Activated naive CD8-positive, alpha-beta T cell treated with anti-CD3 and anti-CD28 coated beads, Interleukin-2, amount 50 U/mL, for 16 hours (primary cell): ENCODE measurements around the gene ITGA4.
A peak's percentile ranks its signal among the peaks of the same experiment; 100 is the strongest.

Experiments
- DNase-seq: peaks from one replicate; pipeline ENCODE4 v3.0.0-alpha.2; 2020; ENCODE audit warnings: low read depth, low spot score

Gene ITGA4

DNA sequence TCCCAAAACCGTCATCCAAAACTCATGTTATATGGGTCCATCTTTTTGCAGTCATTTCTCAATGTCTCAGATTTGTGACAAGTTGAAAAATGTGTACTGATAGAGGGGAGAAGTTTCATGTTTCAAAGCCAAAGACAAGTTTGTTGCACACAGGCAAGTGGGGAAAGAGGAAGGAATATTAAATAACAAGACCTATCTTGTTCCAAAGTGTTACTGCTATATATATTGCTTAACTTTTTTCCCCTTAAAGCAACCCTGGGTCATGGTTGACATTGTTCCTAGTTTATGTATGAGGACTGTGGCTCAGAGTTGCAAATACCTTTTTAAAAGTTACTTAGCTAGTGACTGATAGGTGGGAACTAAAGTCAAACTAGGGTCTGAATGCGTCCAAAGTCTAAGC lies 1.7 kb downstream of the ITGA4 start:
- no peak for DNase-seq

DNA sequence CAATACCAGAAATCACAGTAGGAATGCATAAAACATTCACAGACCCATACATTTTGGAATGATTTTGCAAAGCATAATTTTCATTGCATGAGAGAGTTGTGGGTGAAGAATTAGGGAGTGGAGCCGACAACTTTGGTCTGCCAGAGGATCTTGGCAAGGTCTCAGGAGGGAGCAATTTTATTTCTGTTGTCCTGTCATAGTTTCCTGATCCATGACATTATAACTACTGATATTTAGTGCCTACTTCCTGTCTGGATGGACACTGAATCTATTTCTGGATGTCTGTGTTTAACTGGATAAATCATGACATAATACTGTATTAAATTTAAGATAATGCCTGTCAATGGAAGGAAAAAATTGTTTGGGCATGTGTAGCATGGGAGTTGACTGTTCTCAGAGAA lies 2.4 kb downstream of the ITGA4 start:
- no peak for DNase-seq

DNA sequence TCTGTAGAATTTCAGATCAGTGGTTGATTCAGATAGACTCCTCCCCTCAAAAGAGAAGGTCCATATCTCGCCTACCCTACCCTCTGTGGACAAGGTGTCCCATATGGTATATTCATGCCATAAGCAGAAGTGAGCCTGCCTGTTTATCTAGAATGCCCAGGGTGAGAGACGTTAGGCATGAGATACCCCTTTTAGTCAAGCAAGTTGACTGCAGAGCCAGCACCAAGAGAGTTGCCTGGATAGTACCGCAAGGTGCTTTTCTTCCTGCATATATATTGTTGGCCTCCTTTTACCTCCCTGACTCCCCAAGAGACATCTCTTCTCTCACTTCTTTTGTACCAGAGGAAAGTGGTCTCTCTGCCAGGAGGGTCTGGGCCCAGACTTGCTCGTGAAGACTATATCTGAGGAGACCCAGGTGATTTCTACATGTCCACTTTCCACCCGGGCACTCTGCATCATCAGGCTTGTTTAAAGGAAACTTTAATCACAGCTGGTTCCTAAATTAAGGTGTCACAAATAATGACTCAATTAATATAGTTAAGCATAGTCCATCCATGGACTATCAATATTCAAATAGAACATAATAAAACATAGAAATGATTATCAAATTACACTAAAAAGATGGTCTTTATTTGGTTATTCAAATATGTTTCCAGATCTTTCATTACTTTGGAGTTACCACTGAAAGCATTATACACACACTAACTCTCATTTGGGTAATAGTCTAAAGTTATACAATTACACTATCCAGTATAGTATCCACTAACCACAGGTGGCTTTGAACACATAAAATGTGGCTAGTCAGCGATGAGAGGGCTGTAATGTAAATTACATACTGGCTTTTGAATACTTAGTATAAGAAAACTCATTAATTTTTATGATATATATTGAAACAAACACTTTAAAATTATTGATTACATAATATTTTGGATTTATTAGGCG lies 4.1 kb downstream of the ITGA4 start:
- no peak for DNase-seq

DNA sequence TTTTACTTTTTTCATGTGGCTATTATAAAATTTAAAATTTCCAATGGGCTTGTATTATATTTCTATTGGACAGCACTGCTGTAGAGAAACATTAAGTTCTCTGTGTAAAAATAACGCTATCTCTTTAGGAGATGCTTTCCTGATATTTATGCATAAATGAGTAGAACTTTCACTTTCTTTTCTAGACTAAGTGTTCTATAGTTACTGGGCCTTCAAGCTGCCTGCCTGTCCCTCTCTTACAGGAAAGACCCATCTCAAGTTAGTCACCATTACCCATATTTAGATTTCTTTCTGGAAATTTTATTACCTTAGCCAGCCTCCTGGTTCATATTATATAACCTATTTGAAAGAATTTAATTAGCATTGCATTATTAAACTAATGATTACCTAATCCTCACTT lies 4.8 kb downstream of the ITGA4 start:
- no peak for DNase-seq

DNA sequence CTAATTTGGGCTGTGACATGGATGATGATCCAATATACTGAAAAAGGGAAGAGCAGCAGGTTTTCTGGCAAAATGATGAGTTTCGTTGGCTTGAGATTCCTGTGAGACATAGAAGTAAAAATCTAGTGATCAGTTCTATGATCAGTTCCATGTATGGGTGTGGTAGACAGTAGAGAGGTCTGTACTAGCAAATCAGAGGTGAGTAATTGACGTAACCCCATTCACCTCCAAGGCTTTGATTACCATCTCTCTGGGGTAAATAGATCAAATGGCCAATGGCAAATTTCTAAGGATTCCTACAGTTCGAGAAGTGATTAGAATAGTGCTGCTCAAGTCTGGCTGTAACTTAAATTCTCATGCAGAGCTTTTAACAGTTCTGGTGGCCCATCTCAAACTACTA lies 6.4 kb downstream of the ITGA4 start:
- no peak for DNase-seq

DNA sequence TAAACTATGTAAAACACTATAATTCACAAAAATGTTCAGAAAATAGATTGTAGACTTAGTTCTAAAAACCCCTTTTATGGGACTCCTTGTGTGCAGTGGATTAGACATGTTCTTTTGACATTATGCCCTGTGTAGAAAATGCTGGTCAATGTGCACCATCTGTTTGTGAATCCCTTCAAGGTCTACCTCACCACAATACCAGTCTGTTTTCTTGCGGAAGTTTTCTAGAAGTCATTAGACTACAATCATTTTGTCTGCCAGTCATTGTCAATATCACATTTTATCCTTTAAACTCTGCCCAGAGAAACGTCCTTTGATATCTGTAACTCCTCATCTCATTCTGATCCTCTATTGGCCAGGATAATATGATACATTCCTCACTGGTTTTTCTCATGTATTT lies 7.8 kb downstream of the ITGA4 start:
- no peak for DNase-seq

DNA sequence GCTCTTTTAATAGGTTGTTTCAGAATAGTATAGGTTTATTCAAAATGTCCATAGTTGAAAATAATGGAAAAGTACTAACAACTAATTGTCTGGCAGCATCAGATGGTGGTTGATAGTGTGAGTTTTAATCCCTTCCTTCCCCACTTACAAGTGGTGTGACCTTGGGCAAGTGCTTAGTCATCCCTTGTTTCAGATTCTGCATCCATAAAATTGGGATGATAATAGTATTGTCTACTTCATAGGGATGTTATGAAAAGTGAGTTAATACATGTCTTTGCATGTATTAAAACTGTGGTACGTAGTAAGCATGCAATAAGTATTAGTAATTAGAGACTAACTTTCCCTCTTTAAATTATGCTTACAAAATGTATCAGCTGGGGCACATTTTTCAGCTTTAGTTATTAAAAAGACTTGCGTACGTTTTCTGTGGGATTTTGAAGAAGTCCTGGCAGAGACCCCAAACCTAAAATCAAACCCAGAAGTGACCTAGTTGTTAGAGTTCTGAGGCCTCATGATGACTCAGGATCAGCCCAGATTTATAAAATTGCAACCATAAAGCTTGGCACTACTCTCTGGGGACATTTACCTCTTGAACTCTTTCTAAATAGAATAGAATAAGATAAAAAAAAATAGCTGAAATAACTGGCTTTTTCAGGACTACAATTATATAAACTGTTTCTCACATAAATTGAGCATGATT lies 8.6 kb downstream of the ITGA4 start:
- DNase-seq = no peak

DNA sequence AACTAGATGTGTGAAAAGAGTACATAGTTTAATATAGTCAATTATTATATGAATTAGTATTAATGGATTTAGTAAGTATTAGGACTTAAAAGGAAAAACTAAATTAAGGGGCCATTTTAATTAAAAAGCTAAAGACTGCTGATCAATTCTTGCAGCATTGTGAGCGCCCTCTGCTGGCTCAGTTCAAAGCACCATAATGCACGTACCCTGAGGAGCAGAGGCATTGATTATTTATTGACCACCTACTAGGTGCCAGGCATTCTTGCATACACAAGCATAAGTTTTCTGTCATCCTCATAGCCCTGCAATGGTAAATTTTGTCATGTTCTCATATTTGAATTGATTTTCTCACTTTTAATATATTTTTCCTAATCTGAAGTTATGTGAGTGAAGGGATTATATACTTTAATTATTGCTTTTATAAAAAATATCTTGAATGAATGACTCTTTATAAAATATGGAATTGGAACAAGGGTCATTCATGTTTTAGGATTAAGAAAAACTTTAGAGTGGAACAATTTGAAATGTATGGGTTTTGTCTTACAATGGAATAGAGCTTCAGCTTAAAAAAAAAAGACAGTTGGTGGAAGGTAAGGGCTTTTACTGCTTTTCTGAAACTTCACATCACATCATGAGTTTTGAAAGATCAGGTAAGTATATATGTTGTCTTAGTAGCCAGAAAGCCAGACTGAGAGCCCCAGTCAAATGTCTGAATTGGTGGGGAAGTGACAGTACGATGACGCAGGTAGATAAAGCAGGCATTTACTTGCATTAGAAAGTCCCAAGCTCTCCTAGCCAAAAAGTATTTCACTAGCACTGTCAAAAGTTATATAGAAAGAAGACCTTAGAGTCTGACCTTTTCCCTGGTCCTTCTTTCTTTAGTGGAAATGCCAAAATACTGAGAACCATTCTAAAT lies 9.7 kb downstream of the ITGA4 start:
- DNase-seq = peak; percentile 42

DNA sequence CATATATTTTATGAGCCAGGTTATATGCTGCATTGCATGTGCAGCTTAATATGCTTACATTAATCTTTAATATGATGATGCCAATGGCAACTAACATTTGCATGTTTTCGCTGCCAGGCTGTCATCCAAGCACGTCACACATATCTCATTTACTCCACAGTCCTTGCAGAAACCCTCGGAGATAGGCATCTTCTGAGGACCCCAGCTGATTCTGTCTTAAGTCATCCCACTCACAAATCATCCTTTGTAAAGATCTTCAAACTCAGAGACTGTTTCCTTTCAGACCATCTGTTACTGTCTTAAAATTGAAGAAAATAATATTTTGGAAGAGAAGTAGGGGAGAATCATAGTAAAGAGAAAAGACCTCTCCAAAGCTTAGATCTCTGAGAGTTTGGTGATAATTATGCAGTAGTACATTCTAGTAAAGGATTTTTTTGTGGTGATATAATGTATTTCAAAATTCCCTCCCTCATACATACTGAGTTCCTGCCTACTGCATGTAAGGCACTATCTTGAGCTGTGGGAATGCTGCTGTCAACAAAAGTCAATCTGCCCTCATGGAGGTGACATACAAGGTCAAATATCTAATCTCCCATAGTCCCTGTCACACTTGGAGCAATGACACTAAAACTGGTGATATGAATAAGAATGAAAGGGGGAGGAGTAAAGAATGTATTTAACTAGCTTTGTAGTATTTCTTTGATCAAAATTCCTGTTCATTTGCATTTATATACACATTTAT lies 11.0 kb downstream of the ITGA4 start:
- DNase-seq = no peak

DNA sequence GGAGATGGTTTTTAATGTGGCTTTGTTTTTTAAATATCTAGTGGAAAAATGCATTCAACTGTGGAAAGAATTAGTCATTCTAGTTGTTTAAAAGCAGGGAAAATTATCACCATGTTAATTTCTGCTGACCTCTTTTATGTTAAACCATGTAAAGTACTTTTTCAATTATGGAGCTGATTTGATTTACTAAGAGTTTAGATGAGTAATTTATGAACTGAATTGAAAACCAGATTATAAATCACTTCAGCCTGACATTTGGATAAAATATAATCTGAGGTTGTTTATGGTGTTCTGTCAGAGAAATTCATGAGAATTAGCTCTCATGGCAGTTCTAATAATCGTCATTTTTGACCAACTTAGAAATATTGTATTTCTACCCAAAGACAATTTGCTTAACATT lies 11.6 kb downstream of the ITGA4 start:
- DNase-seq = no peak

DNA sequence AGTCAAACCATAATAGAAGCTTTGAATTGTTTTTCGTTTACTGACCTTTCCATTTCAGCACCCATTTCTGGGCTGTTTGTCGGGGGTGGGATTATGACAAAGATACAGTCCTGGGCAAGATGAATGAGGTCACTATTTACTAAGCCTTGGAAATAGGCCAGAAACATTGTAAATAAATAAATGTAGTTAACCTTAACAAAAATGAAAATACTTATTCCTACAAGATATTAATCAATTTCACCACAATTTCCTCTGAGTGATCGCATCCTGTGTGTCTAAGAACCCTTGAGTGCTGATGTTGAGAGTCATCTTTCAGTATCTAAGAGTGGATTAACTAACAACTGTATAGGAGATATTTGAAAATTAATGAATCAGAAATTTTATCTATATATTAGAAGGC lies 14.0 kb downstream of the ITGA4 start:
- no peak for DNase-seq

DNA sequence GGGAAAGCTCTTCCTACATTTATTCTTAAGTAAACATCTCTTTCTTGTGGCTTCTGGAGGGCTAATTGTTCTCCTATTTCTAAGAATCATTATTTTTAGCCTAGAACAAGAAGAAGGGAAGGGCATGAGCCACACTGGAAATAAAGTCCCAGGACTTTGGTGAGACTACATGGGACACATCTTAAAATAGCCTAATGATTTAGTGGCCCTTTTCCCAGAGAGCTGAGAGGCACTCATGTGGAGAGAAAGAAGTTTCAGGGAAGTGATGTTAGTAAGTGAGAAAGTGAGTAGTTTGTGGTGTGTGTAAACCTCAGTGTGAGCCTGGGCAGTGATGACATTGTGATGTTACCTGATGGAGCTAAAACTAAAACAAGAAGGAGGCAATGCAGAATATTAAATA lies 14.6 kb downstream of the ITGA4 start:
- no peak for DNase-seq

DNA sequence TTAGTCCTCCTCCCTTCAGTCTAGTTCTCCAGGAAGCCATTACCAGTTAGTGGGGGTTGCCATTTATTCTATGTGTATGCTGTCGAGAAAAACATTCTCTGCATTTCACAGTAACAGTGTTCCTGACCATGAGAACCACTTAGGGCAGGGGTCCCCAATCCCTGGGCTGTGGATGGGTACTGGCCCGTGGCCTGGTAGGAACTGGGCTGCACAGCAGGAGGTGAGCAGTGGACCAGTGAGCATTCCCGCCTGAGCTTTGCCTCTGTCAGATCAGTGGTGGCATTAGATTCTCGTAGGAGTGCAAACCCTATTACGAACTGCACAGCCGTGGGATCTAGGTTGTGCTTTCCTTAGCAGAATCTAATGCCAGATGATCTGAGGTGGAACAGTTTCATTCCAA lies 15.8 kb downstream of the ITGA4 start:
- no peak for DNase-seq

DNA sequence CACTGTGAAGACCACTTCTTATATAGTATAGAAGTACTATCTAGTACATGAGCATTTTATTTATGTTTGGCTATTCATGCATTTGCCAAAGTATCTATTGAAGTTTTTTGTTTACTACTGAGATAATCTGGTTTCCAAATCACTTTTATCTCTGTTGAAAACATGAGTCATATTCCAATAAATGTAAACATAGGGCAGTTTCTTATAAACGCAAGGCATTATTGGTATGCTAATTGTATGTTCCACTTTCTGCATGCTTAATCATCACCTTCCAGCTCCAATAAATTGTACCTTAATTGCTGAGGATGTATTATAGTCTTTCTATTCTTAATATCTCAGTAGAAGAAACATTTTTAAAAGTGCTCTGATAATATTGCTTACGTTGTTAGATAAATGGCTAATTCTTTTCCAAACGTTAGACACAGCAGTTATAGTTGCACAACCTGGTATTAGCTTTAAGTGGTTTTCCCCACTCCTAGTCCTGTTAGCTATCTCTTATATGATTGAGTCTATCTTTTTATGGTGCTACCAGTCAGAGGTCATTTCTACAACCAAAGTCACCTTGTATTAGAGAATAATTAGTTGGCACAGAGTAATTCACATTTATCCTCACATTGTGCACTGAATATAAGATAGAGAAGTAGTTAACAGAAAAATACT lies 17.2 kb downstream of the ITGA4 start:
- DNase-seq = no peak

DNA sequence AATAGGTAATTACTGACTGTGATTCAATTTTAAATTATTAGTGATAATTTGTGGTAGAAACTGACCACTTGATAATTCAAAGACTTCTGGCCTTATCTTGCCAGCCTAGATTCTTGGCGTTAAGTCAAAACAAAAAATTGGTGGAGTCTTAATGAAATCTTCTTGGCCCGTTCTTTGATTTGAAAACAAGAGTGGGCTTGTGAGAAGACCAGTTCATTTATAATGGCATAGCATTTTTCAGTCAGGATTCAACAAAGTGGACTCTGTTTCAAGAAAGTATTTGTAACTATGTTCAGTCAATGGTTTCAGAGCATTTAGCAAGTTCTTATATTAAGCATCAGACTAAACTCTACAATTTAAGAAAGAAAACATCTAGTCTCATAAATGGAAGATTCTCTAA lies 26.0 kb downstream of the ITGA4 start:
- DNase-seq = no peak

DNA sequence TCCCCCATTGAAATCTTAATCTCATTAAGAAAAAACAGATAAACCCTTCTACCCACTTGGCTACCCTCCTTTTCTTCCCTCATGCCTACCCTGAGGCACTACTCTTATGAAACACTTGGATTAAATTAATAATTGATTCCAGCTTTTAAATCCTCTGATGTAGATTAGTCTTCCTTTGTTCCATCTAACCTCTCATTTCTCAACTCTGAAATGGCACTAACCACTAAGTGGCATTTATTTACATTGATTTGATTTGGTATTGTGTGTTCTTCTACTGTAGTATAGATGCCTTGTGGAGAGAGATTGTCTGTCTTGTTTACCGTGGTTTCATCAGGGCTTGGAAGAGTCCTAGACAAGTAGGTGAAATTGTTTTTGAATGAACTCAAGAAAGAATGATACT lies 26.7 kb downstream of the ITGA4 start:
- DNase-seq = no peak

DNA sequence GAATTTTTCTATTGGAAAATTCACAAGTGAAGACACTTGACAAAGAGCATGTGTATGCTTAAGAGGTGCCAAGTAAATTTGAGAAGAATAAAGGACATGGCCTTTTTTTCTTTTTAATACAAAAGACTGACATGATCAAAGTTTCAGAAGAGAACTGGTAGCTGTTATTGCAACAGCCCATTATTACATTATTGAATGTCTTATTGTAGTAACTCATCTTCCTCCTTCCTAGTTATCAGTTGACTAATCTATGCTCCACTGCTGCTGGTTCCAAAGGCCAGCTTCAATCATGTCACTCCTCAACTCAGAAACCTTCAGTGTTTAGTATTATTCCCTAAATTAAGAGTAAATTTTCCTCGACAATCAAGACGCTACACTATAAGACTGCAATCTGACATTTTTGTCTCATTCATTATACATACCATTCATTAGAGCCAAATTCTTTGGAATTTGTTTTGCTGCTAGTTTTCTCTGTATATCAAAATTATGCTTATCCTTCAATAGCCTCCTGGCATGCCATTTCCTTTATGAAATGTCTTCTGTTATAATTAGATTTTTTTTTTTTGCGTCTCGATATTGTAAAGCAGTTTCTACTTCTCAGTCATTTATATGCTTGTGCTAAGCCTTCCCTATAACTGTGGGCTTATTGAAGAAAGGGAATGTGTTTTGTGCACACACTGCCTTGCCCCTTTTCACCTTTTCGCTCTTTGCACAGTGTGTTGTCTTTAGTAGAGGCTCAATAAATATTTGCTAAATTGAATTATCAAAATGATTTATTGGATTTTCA lies 27.9 kb downstream of the ITGA4 start:
- no peak for DNase-seq

DNA sequence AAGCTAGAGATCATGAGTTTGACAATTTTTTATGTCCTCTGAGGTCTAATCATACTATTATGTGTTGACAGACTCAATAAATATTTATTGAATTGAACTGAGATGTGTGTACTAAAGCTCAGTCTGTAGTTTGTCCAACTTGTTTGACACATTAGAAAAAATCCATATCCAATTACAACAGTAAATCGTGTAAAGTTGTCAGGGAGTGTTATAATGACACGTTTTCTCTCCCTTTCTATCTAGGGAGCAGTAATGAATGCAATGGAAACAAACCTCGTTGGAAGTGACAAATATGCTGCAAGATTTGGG lies 28.4 kb downstream of the ITGA4 start:
- no peak for DNase-seq

DNA sequence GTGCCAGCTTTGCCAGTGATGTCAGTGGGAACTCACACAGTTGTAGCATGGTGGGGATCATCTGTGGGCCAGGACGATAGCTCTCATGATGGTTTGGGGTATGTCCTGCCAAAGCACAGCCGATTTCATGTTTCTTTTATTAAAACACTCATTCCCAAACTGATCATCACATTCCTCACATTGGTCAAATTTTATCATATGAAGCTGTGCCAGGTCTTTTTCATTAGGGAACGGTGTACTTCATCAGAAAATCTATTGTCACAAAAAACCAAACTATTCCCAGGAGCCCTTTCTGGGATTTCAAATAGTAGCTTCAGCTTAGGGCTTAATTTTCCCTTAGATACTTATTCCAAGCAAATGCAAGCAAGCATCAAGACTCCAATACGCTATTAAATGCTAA lies 42.0 kb downstream of the ITGA4 start:
- DNase-seq = no peak

DNA sequence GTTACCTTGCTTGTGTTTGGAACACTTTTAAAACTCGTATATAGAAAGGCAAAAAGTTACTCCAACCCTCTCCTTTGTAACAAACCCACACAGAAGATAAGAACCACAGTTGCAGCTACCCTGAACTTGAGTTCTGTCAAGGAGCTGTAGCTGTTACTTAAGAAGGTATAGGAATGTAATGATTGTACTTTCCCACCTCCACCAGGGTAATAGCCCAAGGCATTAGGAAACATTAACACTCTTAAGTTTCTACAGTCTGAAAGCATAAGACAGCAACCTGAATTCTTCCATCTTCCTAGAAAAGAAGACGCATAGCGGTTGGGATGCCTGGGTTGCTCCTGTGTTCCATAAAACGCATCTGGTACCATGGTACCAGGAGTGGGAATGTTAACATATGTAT lies 43.0 kb downstream of the ITGA4 start:
- DNase-seq = no peak
